Neuronal stem cell (in vitro differentiated cells): ENCODE measurements around the gene FAF1.

ENCODE experiments used
- DNase-seq: peaks from one replicate; pipeline ENCODE4 v3.0.0-alpha.2; 2013; ENCODE audit warnings: low spot score
- H2AFZ ChIP-seq: one replicate; pipeline ENCODE4 v1.6.1; 2013; ENCODE audit warnings: mild to moderate bottlenecking, low read length, inconsistent platforms
- H2AK5ac ChIP-seq: 2 replicates; pipeline ENCODE4 v1.6.1; 2013; ENCODE audit warnings: low read depth, mild to moderate bottlenecking, inconsistent platforms, low read length, moderate library complexity, mixed read lengths
- H2BK120ac ChIP-seq: 2 replicates; pipeline ENCODE4 v1.6.1; 2013; ENCODE audit warnings: low read depth, mild to moderate bottlenecking, inconsistent platforms, low read length, moderate library complexity, mixed read lengths
- H2BK12ac ChIP-seq: one replicate; pipeline ENCODE4 v1.6.1; 2013; ENCODE audit warnings: low read length, inconsistent platforms
- H2BK15ac ChIP-seq: 2 replicates; pipeline ENCODE4 v1.6.1; 2013; ENCODE audit warnings: mild to moderate bottlenecking, low read length, inconsistent platforms, mixed read lengths
- H2BK5ac ChIP-seq: one replicate; pipeline ENCODE4 v1.6.1; 2013; ENCODE audit warnings: inconsistent platforms, mild to moderate bottlenecking, low read length, moderate library complexity
- H3K14ac ChIP-seq: one replicate; pipeline ENCODE4 v1.6.1; 2013; ENCODE audit warnings: low read length, inconsistent platforms
- H3K18ac ChIP-seq: 2 replicates; pipeline ENCODE4 v1.6.1; 2013; ENCODE audit warnings: low read length, inconsistent platforms
- H3K23ac ChIP-seq: 2 replicates; pipeline ENCODE4 v1.6.1; 2013; ENCODE audit warnings: low read depth, mild to moderate bottlenecking, mixed read lengths, low read length, inconsistent platforms; ENCODE audit not compliant: poor library complexity
- H3K27ac ChIP-seq: replicated peaks from 3 replicates; pipeline ENCODE4 v1.5.1; 2013; ENCODE audit warnings: low read length, inconsistent platforms
- H3K27me3 ChIP-seq, 3 experiments: 2 replicates each; pipeline ENCODE4 v1.6.1; 2013; ENCODE audit warnings: low read length in 3 of 3, mild to moderate bottlenecking in 2 of 3, inconsistent platforms in 1 of 3, low read depth in 1 of 3, mixed read lengths in 1 of 3, moderate library complexity in 1 of 3; ENCODE audit not compliant: control insufficient read depth in 3 of 3, insufficient read depth in 3 of 3
- H3K36me3 ChIP-seq, 2 donors: replicated peaks in 1 of 2; 2 replicates each; pipeline ENCODE4 v1.6.1; 2013; ENCODE audit warnings: low read length in 2 of 2; ENCODE audit not compliant: control insufficient read depth in 2 of 2, insufficient read depth in 2 of 2
- H3K4ac ChIP-seq: 2 replicates; pipeline ENCODE4 v1.6.1; 2013; ENCODE audit warnings: inconsistent platforms, mild to moderate bottlenecking, low read length, moderate library complexity
- H3K4me1 ChIP-seq, 2 donors: 1 replicate in 1 of 2; 2 replicates in 1 of 2; pipeline ENCODE4 v1.6.1; 2013; ENCODE audit warnings: low read length in 2 of 2, low read depth in 1 of 2; ENCODE audit not compliant: control insufficient read depth in 2 of 2, insufficient read depth in 1 of 2
- H3K4me2 ChIP-seq: one replicate; pipeline ENCODE4 v1.6.1; 2013; ENCODE audit warnings: mild to moderate bottlenecking, low read length, inconsistent platforms; ENCODE audit not compliant: insufficient read depth, poor library complexity, severe bottlenecking
- H3K4me3 ChIP-seq, 2 donors: 2 replicates each; pipeline ENCODE4 v1.5.1; 2013; ENCODE audit warnings: low read length in 2 of 2, mild to moderate bottlenecking in 2 of 2, inconsistent platforms in 1 of 2, moderate library complexity in 1 of 2
- H3K79me1 ChIP-seq: one replicate; pipeline ENCODE4 v1.6.1; 2013; ENCODE audit warnings: low read depth, mild to moderate bottlenecking, inconsistent platforms, low read length, moderate library complexity
- H3K9ac ChIP-seq: one replicate; pipeline ENCODE4 v1.6.1; 2013; ENCODE audit warnings: mild to moderate bottlenecking, low read depth, low read length, inconsistent platforms; ENCODE audit not compliant: poor library complexity
- H3K9me3 ChIP-seq, 2 donors: replicated peaks in 1 of 2; 2 replicates each; pipeline versions ENCODE3 to v1.6.1; 2013; ENCODE audit warnings: low read length in 2 of 2, mild to moderate bottlenecking in 2 of 2, inconsistent platforms in 1 of 2, low read depth in 1 of 2, mixed read lengths in 1 of 2, moderate library complexity in 1 of 2; ENCODE audit not compliant: control insufficient read depth in 2 of 2, insufficient read depth in 1 of 2
- H4K8ac ChIP-seq: one replicate; pipeline ENCODE4 v1.6.1; 2013; ENCODE audit warnings: low read depth, mild to moderate bottlenecking, inconsistent platforms, low read length, moderate library complexity
- H4K91ac ChIP-seq: one replicate; pipeline ENCODE4 v1.6.1; 2013; ENCODE audit warnings: low read length, low read depth, mild to moderate bottlenecking, inconsistent platforms; ENCODE audit not compliant: poor library complexity
- WGBS, 2 donors: extraction: QIAGEN DNeasy Blood & Tissue Kit; methylation state at CpG; one replicate each; pipeline ENCODE4 v1.1.7; 2013; ENCODE audit warnings: missing lambda C conversion rate in 2 of 2, mixed read lengths in 1 of 2; ENCODE audit not compliant: insufficient read length in 2 of 2, insufficient replicate concordance in 1 of 2; ENCODE audit errors: extremely low coverage in 2 of 2; 5-methylcytosine and 5-hydroxymethylcytosine counted together

Gene FAF1

GRCh38 chr1:50553921-50554320 lies 406.1 kb downstream of the FAF1 start:
- Histone ChIP-seq H4K8ac (no peak overlapping the region), H2AFZ (no peak overlapping the region), H3K4ac (no peak overlapping the region), H2BK12ac (no peak overlapping the region), H3K4me3 (no peak overlapping the region), H2BK120ac (no peak overlapping the region), H3K9ac (no peak overlapping the region), H3K9me3 (no peaks in the 10 kb centered on the region), H3K27me3 (no peaks in the 10 kb centered on the region), H3K36me3 (no peaks in the 10 kb centered on the region), H3K4me2 (no peak overlapping the region), H3K27ac (no peak overlapping the region), H3K79me1 (no peaks in the 10 kb centered on the region), H2BK5ac (no peak overlapping the region), H3K14ac (no peak overlapping the region), H2AK5ac (no peak overlapping the region), H2BK15ac (no peak overlapping the region), H3K4me1 (no peaks in the 10 kb centered on the region), H4K91ac (no peak overlapping the region), H3K23ac (no peak overlapping the region), H3K18ac (no peak overlapping the region)
- no CpG with 5 or more reads among the region's 2 CpGs for WGBS, 2 donors
- DNase-seq: no peak

- no peak for DNase-seq
- no CpG with 5 or more reads among the region's 1 CpG for WGBS, 2 donors
Measured at GRCh38 chr1:50548243-50548642, 411.8 kb downstream of the FAF1 start.

GRCh38 chr1:50542362-50542761 lies 417.7 kb downstream of the FAF1 start:
- Histone ChIP-seq H3K9ac (no peak overlapping the region), H4K91ac (no peak overlapping the region), H3K18ac (no peak overlapping the region), H3K4me2 (no peak overlapping the region), H3K4me3 (no peak overlapping the region), H2BK120ac (no peak overlapping the region), H2BK15ac (no peak overlapping the region), H3K9me3 (no peaks in the 10 kb centered on the region), H3K36me3 (no peaks in the 10 kb centered on the region), H2BK5ac (no peak overlapping the region), H3K27me3 (no peaks in the 10 kb centered on the region), H3K23ac (no peak overlapping the region), H2AK5ac (no peak overlapping the region), H2BK12ac (no peak overlapping the region), H3K4ac (no peak overlapping the region), H3K79me1 (no peaks in the 10 kb centered on the region), H3K4me1 (no peaks in the 10 kb centered on the region), H3K14ac (no peak overlapping the region), H4K8ac (no peak overlapping the region), H2AFZ (no peak overlapping the region), H3K27ac (no peak overlapping the region)
- DNase-seq: no peak

More at GRCh38 chr1:50548243-50548642, 411.8 kb downstream of the FAF1 start:
- H2BK120ac ChIP-seq: no peak overlapping the region
- H3K4ac ChIP-seq: no peak overlapping the region
- no peak overlapping the region for H3K4me3 ChIP-seq
- no peak overlapping the region for H3K18ac ChIP-seq
- H2BK15ac ChIP-seq: no peak overlapping the region
- no peak overlapping the region for H2BK5ac ChIP-seq
- H3K4me2 ChIP-seq: no peak overlapping the region
- no peak overlapping the region for H4K8ac ChIP-seq
- H3K79me1 ChIP-seq: no peaks in the 10 kb centered on the region
- H3K9me3 ChIP-seq: no peaks in the 10 kb centered on the region
- no peak overlapping the region for H4K91ac ChIP-seq
- no peaks in the 10 kb centered on the region for H3K27me3 ChIP-seq
- H3K9ac ChIP-seq: no peak overlapping the region
- H2AFZ ChIP-seq: no peak overlapping the region
- H2AK5ac ChIP-seq: no peak overlapping the region
- H3K27ac ChIP-seq: no peak overlapping the region
- H3K4me1 ChIP-seq: no peaks in the 10 kb centered on the region
- no peak overlapping the region for H3K14ac ChIP-seq
- H3K23ac ChIP-seq: no peak overlapping the region
- no peaks in the 10 kb centered on the region for H3K36me3 ChIP-seq
- H2BK12ac ChIP-seq: no peak overlapping the region

GRCh38 chr1:50538476-50538875 lies 421.6 kb downstream of the FAF1 start:
- H3K79me1 ChIP-seq: no peaks in the 10 kb centered on the region
- no peak overlapping the region for H3K4ac ChIP-seq
- no peak overlapping the region for H2BK5ac ChIP-seq
- no peaks in the 10 kb centered on the region for H3K27me3 ChIP-seq
- no peak overlapping the region for H2BK120ac ChIP-seq
- H3K4me2 ChIP-seq: no peak overlapping the region
- no peaks in the 10 kb centered on the region for H3K9me3 ChIP-seq
- H2AFZ ChIP-seq: no peak overlapping the region
- WGBS, 2 donors: no CpG with 5 or more reads among the region's 1 CpG
- H3K9ac ChIP-seq: no peak overlapping the region
- H4K8ac ChIP-seq: no peak overlapping the region
- H3K14ac ChIP-seq: no peak overlapping the region
- no peak overlapping the region for H4K91ac ChIP-seq
- no peak for DNase-seq
- no peak overlapping the region for H3K27ac ChIP-seq
- no peaks in the 10 kb centered on the region for H3K4me1 ChIP-seq
- no peak overlapping the region for H3K18ac ChIP-seq
- H2BK12ac ChIP-seq: no peak overlapping the region
- no peak overlapping the region for H2BK15ac ChIP-seq
- no peaks in the 10 kb centered on the region for H3K36me3 ChIP-seq
- H3K4me3 ChIP-seq: no peak overlapping the region
- no peak overlapping the region for H3K23ac ChIP-seq
- no peak overlapping the region for H2AK5ac ChIP-seq
